ENCODE measurements around the gene CHST7. TPM values are rescaled to one million over a fixed set of nuclear protein-coding genes. Genes with fewer than 3 reads are reported as not detected.
A peak's percentile ranks its signal among the peaks of the same experiment; 100 is the strongest.

CHST7 gene
- total and polyA plus RNA-seq, 2 of the 4 experiments (the other 2 are of a cell fraction): 2.9 to 4.8 TPM

DNA sequence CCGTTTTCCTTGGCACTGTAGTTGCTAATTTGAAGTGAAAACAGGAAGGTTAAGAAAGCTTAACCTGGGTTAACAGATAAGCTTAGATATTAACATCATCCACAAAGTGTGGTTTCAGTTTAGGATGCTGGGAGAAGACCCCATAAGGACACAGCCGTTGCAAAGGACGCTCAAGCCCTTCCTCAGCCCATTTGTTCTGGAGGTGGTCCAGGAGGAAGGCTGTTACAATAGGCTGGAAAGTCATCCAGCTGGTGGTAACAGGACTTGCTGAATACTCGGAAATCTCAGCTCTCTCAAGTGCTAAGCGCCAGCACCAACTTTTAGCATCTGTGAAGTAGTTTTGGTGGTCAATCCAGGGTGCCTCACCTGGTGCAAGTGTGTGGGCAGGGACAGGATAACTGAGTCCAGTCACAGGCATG, 14.2 kb downstream of the CHST7 start:
- Histone ChIP-seq H3K27ac (ENCODE audit: insufficient read depth, low read length) (peak overlapping the region; percentile 88), H3K4me2 (ENCODE audit: low read depth, low read length) (peak overlapping the region; percentile 83), H3K4me3 (ENCODE audit: insufficient read depth, low read depth, low read length) (no peak overlapping the region), H2BK120ac (ENCODE audit: low read depth, low read length) (peak overlapping the region; percentile 95), H3K14ac (replicated peaks; ENCODE audit: low read depth, low read length) (peak overlapping the region; percentile 90), H3K27me3 (ENCODE audit: control insufficient read depth, insufficient read depth, low read length) (no peaks in the 10 kb centered on the region), H3K36me3 (ENCODE audit: control insufficient read depth, insufficient read depth, low read length) (no peaks in the 10 kb centered on the region), H3K23ac (ENCODE audit: low read depth, low read length) (peak overlapping the region; percentile 91), H2AK9ac (replicated peaks; ENCODE audit: low read depth, low read length, poor library complexity) (peak overlapping the region; percentile 0), H4K20me1 (ENCODE audit: insufficient read depth, low read length) (no peaks in the 10 kb centered on the region), H3K56ac (ENCODE audit: extremely low read depth, insufficient read depth, low read length) (peak overlapping the region; percentile 39; the same call in 1 of the 2 replicates), H2BK5ac (ENCODE audit: low read depth, low read length, poor library complexity, severe bottlenecking) (peak overlapping the region; percentile 89), H4K8ac (ENCODE audit: low read depth in 2 of 2, low read length in 2 of 2) (peak overlapping the region; percentile 89 to 93), H3K9ac (ENCODE audit: low read depth, low read length) (peak overlapping the region; percentile 55), H3K9me1 (ENCODE audit: insufficient read depth, low read length) (peaks cover 7% of the 10 kb centered on the region; the same call in 1 of the 2 replicates), H3K18ac (ENCODE audit: low read depth, low read length) (peak overlapping the region; percentile 89), H4K5ac (ENCODE audit: low read depth, low read length) (peak overlapping the region; percentile 83), H2AFZ (replicated peaks; ENCODE audit: low read length, poor library complexity) (peak overlapping the region; percentile 67), H2BK20ac (ENCODE audit: low read depth, low read length) (peak overlapping the region; percentile 90), H3K79me1 (ENCODE audit: low read depth in 1 of 2, low read length in 2 of 2) (peaks cover 6 to 24% of the 10 kb centered on the region in 2 experiments), H4K91ac (ENCODE audit: insufficient read depth, low read depth, low read length) (peak overlapping the region; percentile 81), H3K4ac (ENCODE audit: low read depth, low read length) (peak overlapping the region; percentile 93), H2AK5ac (ENCODE audit: low read depth, low read length) (peak overlapping the region; percentile 90; the same call in 1 of the 2 replicates), H3K4me1 (ENCODE audit: control insufficient read depth, insufficient read depth, low read length) (peaks cover 12% of the 10 kb centered on the region), H3K9me3 (ENCODE audit: control insufficient read depth, insufficient read depth, low read length) (no peaks in the 10 kb centered on the region), H2BK15ac (ENCODE audit: low read depth, low read length) (peak overlapping the region; percentile 75)
- intact Hi-C loops (cut with micrococcal nuclease) (loop anchor here (5.0 kb wide), 1 partner anchor 40 kb away; no protein-coding TSS in a partner anchor), dilution Hi-C loops (cut with HindIII; ENCODE audit: low sequenced_read_pairs, unreplicated experiment) (no loop called here), in situ Hi-C loops (cut with MboI; ENCODE audit: low sequenced_read_pairs) (no loop called here)
- DNase-seq: no peak
- no TSS peak for BruUV-seq (replicated peaks)
- TF ChIP-seq MAZ (IDR thresholded peaks at IDR 0.05; ENCODE audit: borderline replicate concordance, low read depth, low read length) (no peak), CHD1 (IDR thresholded peaks at IDR 0.05; ENCODE audit: low read depth, low read length) (no peak), NFE2L2 (IDR thresholded peaks at IDR 0.05; ENCODE audit: low read depth, low read length) (no peak), CEBPB (IDR thresholded peaks at IDR 0.05; ENCODE audit: low read depth, low read length) (no peak), FOS (IDR thresholded peaks at IDR 0.05; ENCODE audit: low read depth, low read length) (no peak), SMC3 (IDR thresholded peaks at IDR 0.05; ENCODE audit: low read depth, low read length) (no peak), MXI1 (IDR thresholded peaks at IDR 0.05; ENCODE audit: borderline replicate concordance, low read depth, low read length) (no peak), RFX5 (IDR thresholded peaks at IDR 0.05; ENCODE audit: low read depth, low read length) (no peak), BHLHE40 (IDR thresholded peaks at IDR 0.05; ENCODE audit: low read depth, low read length) (no peak), RAD21 (IDR thresholded peaks at IDR 0.05; ENCODE audit: low read length) (no peak), POLR2A (IDR thresholded peaks at IDR 0.05; ENCODE audit: low read depth, low read length) (no peak), MAFK (IDR thresholded peaks at IDR 0.05; ENCODE audit: low read depth, low read length) (no peak), RCOR1 (IDR thresholded peaks at IDR 0.05; ENCODE audit: insufficient replicate concordance, low read length) (no peak)
- TF ChIP-seq, protein P1, sequence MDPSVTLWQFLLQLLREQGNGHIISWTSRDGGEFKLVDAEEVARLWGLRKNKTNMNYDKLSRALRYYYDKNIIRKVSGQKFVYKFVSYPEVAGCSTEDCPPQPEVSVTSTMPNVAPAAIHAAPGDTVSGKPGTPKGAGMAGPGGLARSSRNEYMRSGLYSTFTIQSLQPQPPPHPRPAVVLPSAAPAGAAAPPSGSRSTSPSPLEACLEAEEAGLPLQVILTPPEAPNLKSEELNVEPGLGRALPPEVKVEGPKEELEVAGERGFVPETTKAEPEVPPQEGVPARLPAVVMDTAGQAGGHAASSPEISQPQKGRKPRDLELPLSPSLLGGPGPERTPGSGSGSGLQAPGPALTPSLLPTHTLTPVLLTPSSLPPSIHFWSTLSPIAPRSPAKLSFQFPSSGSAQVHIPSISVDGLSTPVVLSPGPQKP (IDR thresholded peaks at IDR 0.05; ENCODE audit: borderline replicate concordance, low read depth, low read length): no peak
- TF ChIP-seq, protein P2, sequence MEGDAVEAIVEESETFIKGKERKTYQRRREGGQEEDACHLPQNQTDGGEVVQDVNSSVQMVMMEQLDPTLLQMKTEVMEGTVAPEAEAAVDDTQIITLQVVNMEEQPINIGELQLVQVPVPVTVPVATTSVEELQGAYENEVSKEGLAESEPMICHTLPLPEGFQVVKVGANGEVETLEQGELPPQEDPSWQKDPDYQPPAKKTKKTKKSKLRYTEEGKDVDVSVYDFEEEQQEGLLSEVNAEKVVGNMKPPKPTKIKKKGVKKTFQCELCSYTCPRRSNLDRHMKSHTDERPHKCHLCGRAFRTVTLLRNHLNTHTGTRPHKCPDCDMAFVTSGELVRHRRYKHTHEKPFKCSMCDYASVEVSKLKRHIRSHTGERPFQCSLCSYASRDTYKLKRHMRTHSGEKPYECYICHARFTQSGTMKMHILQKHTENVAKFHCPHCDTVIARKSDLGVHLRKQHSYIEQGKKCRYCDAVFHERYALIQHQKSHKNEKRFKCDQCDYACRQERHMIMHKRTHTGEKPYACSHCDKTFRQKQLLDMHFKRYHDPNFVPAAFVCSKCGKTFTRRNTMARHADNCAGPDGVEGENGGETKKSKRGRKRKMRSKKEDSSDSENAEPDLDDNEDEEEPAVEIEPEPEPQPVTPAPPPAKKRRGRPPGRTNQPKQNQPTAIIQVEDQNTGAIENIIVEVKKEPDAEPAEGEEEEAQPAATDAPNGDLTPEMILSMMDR (conservative IDR thresholded peaks at IDR 0.05; ENCODE audit: low read depth, low read length): no peak
- TF ChIP-seq, protein P3, sequence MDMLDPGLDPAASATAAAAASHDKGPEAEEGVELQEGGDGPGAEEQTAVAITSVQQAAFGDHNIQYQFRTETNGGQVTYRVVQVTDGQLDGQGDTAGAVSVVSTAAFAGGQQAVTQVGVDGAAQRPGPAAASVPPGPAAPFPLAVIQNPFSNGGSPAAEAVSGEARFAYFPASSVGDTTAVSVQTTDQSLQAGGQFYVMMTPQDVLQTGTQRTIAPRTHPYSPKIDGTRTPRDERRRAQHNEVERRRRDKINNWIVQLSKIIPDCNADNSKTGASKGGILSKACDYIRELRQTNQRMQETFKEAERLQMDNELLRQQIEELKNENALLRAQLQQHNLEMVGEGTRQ (IDR thresholded peaks at IDR 0.05; ENCODE audit: low read depth, low read length): no peak
- ATAC-seq (ENCODE audit: low read depth): no peak
- POLR2A ChIA-PET (ENCODE audit: unreplicated experiment): no interaction called here
- CTCF ChIA-PET: no interaction called here
- WGBS, 2 experiments (ENCODE audit: extremely low coverage in 2 of 2, insufficient read length in 1 of 2): no CpG with 5 or more reads among the region's 5 CpGs
